ENCODE data around the gene STKLD1. TPM values are rescaled to one million over a fixed set of nuclear protein-coding genes. Genes with fewer than 3 reads are reported as not detected.
A peak's percentile ranks its signal among the peaks of the same experiment; 100 is the strongest.

The STKLD1 gene
- total and polyA plus RNA-seq, 9 of the 15 experiments (the other 6 are each of a cell fraction or from before 2014, with no cell fraction given): 0.10 to 0.65 (median 0.33) TPM; not detected in 2

DNA sequence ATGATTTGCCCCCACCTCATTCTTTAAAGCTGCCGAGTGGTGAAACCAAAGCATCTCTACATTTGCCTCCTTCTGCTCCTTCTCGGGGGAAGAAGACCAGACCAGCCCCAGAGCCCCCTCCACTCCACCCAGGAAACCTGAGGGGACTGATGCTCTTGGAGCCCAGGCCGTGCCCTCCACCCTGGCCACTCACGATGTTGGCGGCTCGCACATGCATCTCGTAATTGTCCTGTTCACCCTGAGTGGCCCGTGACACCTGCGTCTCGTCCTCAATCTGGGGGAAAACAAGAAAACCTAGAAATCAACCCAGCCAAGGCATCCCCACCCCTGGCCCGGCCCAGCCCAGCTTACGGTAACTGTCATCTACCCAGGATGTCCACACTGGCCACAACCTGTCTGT lies 31.2 kb upstream of the STKLD1 start:
- ATAC-seq (no peak), FAIRE-seq (no peak), DNase-seq (ENCODE audit: extremely low read depth in 1 of 4, low spot score in 3 of 4) (no peak)
- POLR2A ChIA-PET: no interaction called here
- BruUV-seq (replicated peaks): no TSS peak
- peaks cover 13 to 44% of the 10 kb centered on the region in 2 experiments; a peak in 4 of 5 replicates for H3K4me1 ChIP-seq (replicated peaks in 1 of 2; ENCODE audit: control insufficient read depth in 2 of 2, insufficient read depth in 2 of 2, low read length in 2 of 2)
- peak overlapping the region in 1 of 2 experiments; percentile 50; a peak in 2 of 4 replicates for H3K9ac ChIP-seq (ENCODE audit: insufficient read depth in 1 of 2, low read depth in 2 of 2, low read length in 2 of 2)
- no peak overlapping the region for H3K27ac ChIP-seq (ENCODE audit: extremely low read depth, low read depth, low read length)
- CTCF ChIA-PET (ENCODE audit: low intra/inter-chr PET ratio): no interaction called here
- H3K4me3 ChIP-seq: no peak overlapping the region
- peaks cover 77% of the 10 kb centered on the region for H3K36me3 ChIP-seq (ENCODE audit: control insufficient read depth, insufficient read depth, low read length)
- H4K20me1 ChIP-seq (replicated peaks; ENCODE audit: control insufficient read depth, insufficient read depth, low read length): peaks cover 11% of the 10 kb centered on the region
- intact Hi-C loops (cut with micrococcal nuclease): no loop called here
- no peaks in the 10 kb centered on the region for H3K9me3 ChIP-seq (replicated peaks; ENCODE audit: control insufficient read depth, insufficient read depth, low read depth, low read length)
- H2AFZ ChIP-seq (ENCODE audit: low read depth, low read length): no peak overlapping the region
- H3K79me2 ChIP-seq (ENCODE audit: control insufficient read depth, insufficient read depth, low read length): peaks cover 46% of the 10 kb centered on the region
- H3K4me2 ChIP-seq (ENCODE audit: insufficient read depth, low read length): no peak overlapping the region
- TF ChIP-seq KAT7 (CRISPR knock-in tag; IDR thresholded peaks at IDR 0.05; ENCODE audit: borderline replicate concordance) (no peak), TARDBP (IDR thresholded peaks at IDR 0.05) (no peak), ATF7 (IDR thresholded peaks at IDR 0.05) (no peak), SRF (CRISPR knock-in tag; IDR thresholded peaks at IDR 0.05) (no peak), NFIC (IDR thresholded peaks at IDR 0.05) (no peak), PHB2 (IDR thresholded peaks at IDR 0.05; ENCODE audit: low read depth) (no peak)
- TF ChIP-seq, protein P1, sequence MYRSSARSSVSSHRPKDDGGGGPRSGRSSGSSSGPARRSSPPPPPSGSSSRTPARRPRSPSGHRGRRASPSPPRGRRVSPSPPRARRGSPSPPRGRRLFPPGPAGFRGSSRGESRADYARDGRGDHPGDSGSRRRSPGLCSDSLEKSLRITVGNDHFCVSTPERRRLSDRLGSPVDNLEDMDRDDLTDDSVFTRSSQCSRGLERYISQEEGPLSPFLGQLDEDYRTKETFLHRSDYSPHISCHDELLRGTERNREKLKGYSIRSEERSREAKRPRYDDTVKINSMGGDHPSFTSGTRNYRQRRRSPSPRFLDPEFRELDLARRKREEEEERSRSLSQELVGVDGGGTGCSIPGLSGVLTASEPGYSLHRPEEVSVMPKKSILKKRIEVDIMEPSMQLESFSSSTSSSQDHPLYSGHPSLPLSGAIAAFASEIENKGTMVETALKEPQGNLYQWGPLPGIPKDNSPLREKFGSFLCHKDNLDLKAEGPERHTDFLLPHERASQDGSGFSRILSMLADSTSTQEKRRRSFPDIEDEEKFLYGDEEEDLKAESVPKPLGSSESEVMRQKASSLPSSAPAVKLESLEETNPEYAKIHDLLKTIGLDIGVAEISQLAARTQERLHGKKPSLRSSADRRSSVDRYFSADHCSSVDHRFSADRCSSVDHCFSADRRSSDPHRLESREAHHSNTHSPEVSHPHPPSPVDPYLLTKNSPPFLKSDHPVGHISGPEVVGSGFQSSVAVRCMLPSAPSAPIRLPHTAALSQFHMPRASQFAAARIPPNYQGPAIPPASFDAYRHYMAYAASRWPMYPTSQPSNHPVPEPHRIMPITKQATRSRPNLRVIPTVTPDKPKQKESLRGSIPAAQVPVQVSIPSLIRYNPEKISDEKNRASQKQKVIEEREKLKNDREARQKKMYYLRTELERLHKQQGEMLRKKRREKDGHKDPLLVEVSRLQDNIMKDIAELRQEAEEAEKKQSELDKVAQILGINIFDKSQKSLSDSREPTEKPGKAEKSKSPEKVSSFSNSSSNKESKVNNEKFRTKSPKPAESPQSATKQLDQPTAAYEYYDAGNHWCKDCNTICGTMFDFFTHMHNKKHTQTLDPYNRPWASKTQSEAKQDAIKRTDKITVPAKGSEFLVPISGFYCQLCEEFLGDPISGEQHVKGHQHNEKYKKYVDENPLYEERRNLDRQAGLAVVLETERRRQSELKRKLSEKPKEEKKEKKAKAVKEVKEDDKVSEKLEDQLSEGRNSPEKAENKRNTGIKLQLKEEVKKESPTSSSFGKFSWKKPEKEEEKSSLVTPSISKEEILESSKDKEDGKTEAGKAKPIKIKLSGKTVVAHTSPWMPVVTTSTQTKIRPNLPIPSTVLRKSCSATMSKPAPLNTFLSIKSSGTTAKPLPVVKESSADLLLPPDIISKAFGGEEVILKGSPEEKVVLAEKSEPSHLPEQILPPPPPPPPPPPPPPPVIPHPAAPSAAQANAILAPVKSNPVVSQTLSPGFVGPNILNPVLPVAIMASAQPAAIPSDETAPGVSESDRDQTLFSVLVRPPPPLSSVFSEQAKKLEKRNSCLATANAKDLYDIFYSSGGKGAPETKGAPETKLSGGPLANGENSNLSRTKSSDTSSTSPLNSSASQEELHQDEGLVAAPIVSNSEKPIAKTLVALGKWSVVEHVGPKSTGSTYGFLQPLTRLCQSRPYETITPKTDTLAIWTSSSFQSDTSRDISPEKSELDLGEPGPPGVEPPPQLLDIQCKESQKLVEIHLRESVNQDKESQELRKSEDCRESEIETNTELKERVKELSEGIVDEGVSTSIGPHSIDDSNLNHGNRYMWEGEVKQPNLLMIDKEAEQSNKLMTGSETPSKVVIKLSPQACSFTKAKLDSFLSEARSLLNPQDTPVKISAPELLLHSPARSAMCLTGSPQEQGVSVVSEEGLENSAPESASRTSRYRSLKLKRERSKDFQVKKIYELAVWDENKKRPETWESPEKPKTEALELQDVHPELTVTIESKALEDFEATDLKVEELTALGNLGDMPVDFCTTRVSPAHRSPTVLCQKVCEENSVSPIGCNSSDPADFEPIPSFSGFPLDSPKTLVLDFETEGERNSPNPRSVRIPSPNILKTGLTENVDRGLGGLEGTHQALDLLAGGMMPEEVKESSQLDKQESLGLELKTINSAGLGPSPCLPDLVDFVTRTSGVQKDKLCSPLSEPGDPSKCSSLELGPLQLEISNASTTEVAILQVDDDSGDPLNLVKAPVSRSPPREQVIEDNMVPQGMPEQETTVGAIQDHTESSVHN (IDR thresholded peaks at IDR 0.05; ENCODE audit: borderline replicate concordance in 1 of 2, low read depth in 1 of 2): no peak
- TF ChIP-seq, protein P2, sequence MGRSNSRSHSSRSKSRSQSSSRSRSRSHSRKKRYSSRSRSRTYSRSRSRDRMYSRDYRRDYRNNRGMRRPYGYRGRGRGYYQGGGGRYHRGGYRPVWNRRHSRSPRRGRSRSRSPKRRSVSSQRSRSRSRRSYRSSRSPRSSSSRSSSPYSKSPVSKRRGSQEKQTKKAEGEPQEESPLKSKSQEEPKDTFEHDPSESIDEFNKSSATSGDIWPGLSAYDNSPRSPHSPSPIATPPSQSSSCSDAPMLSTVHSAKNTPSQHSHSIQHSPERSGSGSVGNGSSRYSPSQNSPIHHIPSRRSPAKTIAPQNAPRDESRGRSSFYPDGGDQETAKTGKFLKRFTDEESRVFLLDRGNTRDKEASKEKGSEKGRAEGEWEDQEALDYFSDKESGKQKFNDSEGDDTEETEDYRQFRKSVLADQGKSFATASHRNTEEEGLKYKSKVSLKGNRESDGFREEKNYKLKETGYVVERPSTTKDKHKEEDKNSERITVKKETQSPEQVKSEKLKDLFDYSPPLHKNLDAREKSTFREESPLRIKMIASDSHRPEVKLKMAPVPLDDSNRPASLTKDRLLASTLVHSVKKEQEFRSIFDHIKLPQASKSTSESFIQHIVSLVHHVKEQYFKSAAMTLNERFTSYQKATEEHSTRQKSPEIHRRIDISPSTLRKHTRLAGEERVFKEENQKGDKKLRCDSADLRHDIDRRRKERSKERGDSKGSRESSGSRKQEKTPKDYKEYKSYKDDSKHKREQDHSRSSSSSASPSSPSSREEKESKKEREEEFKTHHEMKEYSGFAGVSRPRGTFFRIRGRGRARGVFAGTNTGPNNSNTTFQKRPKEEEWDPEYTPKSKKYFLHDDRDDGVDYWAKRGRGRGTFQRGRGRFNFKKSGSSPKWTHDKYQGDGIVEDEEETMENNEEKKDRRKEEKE (IDR thresholded peaks at IDR 0.05; ENCODE audit: borderline replicate concordance in 1 of 2, control insufficient read depth in 1 of 2, low read depth in 2 of 2, low read length in 1 of 2): no peak
- TF ChIP-seq, protein P3, sequence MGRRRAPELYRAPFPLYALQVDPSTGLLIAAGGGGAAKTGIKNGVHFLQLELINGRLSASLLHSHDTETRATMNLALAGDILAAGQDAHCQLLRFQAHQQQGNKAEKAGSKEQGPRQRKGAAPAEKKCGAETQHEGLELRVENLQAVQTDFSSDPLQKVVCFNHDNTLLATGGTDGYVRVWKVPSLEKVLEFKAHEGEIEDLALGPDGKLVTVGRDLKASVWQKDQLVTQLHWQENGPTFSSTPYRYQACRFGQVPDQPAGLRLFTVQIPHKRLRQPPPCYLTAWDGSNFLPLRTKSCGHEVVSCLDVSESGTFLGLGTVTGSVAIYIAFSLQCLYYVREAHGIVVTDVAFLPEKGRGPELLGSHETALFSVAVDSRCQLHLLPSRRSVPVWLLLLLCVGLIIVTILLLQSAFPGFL (CRISPR knock-in tag; IDR thresholded peaks at IDR 0.05): no peak
- H3K27me3 ChIP-seq (ENCODE audit: control insufficient read depth in 2 of 2, insufficient read depth in 2 of 2, low read length in 2 of 2): no peaks in the 10 kb centered on the region
- in situ Hi-C loops (cut with MboI): no loop called here
- WGBS (ENCODE audit: insufficient coverage, low coverage, missing lambda C conversion rate): 93% methylated on average over 12 of the region's 12 CpGs
- no peaks in the 10 kb centered on the region for H3K9me1 ChIP-seq (ENCODE audit: control insufficient read depth, insufficient read depth, low read length)

Measured in K562 (cell line).